ENCODE data around the gene KRIT1. TPM values are rescaled to one million over a fixed set of nuclear protein-coding genes. Genes with fewer than 3 reads are reported as not detected.

The KRIT1 gene
- polyA plus RNA-seq, 1 donor from 2014 or later, result 39.6 TPM

DNA sequence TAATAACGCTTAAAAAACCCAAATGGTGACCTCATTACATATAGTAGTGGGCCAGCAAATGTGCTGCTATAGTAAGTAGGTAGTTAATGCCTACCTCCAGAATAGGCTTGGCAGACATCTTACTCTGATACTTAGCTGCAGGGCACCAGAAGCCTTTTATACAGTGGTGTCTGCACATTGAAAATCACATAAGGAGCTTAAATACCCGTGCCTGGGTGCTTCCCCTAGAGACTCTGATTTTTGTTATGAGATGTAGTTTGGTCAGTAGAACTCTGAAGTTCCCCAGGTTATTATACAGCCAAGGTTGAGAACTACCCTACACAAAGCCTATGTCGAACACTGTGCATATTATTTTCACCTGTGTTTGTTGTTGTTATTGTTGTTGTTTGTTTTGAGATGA is 47.3 kb upstream of the KRIT1 start:
- Histone ChIP-seq H3K4me3 (ENCODE audit: low read length) (no peak overlapping the region), H3F3A (ENCODE audit: insufficient read depth, low read length, poor library complexity, severe bottlenecking) (no peaks in the 10 kb centered on the region), H3K36me3 (ENCODE audit: insufficient read depth, low read length) (no peaks in the 10 kb centered on the region), H3K9me3 (ENCODE audit: low read length) (no peaks in the 10 kb centered on the region), H3K4me2 (ENCODE audit: low read length) (no peak overlapping the region), H3K79me2 (replicated peaks; ENCODE audit: insufficient read depth, low read length) (peaks cover 23% of the 10 kb centered on the region), H3K9me2 (ENCODE audit: insufficient read depth, low read length) (no peaks in the 10 kb centered on the region), H4K20me1 (ENCODE audit: insufficient read depth) (no peaks in the 10 kb centered on the region), H3K27ac (ENCODE audit: low read length) (no peak overlapping the region), H2AFZ (ENCODE audit: low read depth, low read length) (no peak overlapping the region), H3K9ac (ENCODE audit: low read length) (no peak overlapping the region), H3K27me3 (ENCODE audit: insufficient read depth, low read depth, low read length) (no peaks in the 10 kb centered on the region)
- TF ChIP-seq EZH2 (IDR thresholded peaks at IDR 0.05; ENCODE audit: borderline replicate concordance, insufficient read depth, low read length, poor library complexity, severe bottlenecking) (no peak), POLR2AphosphoS5 (IDR thresholded peaks at IDR 0.05) (no peak), RAD21 (conservative IDR thresholded peaks at IDR 0.05) (no peak), EP300 (conservative IDR thresholded peaks at IDR 0.05; ENCODE audit: poor library complexity, severe bottlenecking) (no peak), SMC3 (conservative IDR thresholded peaks at IDR 0.05; ENCODE audit: poor library complexity) (no peak), MXI1 (conservative IDR thresholded peaks at IDR 0.05; ENCODE audit: poor library complexity, severe bottlenecking) (no peak), TAF1 (IDR thresholded peaks at IDR 0.05; ENCODE audit: low read depth) (no peak)
- TF ChIP-seq, protein P1, sequence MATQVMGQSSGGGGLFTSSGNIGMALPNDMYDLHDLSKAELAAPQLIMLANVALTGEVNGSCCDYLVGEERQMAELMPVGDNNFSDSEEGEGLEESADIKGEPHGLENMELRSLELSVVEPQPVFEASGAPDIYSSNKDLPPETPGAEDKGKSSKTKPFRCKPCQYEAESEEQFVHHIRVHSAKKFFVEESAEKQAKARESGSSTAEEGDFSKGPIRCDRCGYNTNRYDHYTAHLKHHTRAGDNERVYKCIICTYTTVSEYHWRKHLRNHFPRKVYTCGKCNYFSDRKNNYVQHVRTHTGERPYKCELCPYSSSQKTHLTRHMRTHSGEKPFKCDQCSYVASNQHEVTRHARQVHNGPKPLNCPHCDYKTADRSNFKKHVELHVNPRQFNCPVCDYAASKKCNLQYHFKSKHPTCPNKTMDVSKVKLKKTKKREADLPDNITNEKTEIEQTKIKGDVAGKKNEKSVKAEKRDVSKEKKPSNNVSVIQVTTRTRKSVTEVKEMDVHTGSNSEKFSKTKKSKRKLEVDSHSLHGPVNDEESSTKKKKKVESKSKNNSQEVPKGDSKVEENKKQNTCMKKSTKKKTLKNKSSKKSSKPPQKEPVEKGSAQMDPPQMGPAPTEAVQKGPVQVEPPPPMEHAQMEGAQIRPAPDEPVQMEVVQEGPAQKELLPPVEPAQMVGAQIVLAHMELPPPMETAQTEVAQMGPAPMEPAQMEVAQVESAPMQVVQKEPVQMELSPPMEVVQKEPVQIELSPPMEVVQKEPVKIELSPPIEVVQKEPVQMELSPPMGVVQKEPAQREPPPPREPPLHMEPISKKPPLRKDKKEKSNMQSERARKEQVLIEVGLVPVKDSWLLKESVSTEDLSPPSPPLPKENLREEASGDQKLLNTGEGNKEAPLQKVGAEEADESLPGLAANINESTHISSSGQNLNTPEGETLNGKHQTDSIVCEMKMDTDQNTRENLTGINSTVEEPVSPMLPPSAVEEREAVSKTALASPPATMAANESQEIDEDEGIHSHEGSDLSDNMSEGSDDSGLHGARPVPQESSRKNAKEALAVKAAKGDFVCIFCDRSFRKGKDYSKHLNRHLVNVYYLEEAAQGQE (IDR thresholded peaks at IDR 0.05; ENCODE audit: borderline replicate concordance), result no peak
- TF ChIP-seq, protein P2, sequence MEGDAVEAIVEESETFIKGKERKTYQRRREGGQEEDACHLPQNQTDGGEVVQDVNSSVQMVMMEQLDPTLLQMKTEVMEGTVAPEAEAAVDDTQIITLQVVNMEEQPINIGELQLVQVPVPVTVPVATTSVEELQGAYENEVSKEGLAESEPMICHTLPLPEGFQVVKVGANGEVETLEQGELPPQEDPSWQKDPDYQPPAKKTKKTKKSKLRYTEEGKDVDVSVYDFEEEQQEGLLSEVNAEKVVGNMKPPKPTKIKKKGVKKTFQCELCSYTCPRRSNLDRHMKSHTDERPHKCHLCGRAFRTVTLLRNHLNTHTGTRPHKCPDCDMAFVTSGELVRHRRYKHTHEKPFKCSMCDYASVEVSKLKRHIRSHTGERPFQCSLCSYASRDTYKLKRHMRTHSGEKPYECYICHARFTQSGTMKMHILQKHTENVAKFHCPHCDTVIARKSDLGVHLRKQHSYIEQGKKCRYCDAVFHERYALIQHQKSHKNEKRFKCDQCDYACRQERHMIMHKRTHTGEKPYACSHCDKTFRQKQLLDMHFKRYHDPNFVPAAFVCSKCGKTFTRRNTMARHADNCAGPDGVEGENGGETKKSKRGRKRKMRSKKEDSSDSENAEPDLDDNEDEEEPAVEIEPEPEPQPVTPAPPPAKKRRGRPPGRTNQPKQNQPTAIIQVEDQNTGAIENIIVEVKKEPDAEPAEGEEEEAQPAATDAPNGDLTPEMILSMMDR (IDR thresholded peaks at IDR 0.05; ENCODE audit: poor library complexity, severe bottlenecking), result no peak

DNA sequence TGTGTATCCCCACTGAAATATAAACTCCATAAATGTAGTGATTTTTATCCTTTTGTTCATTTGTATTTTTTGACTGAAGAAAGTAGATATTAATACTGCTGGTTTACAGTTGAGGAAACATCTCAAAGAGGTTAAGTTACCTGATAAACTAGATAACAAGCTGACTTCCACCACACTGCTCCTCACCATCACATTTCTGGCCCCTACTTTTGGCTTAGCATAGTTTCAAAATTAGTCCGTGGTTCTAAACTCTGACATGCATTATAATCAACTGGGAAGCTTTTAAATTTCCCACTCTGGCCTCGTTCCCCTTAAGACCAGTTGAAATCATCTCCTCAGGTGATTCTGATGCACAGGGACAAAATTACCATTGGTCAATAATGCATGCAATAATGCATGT is 43.6 kb upstream of the KRIT1 start:
- Histone ChIP-seq H3F3A (ENCODE audit: insufficient read depth, low read length, poor library complexity, severe bottlenecking) (no peaks in the 10 kb centered on the region), H3K9ac (ENCODE audit: low read length) (no peak overlapping the region), H3K27ac (ENCODE audit: low read length) (no peak overlapping the region), H3K4me3 (ENCODE audit: low read length) (no peak overlapping the region), H3K27me3 (ENCODE audit: insufficient read depth, low read depth, low read length) (no peaks in the 10 kb centered on the region), H3K9me2 (ENCODE audit: insufficient read depth, low read length) (no peaks in the 10 kb centered on the region), H2AFZ (ENCODE audit: low read depth, low read length) (no peak overlapping the region), H3K79me2 (replicated peaks; ENCODE audit: insufficient read depth, low read length) (peaks cover 35% of the 10 kb centered on the region), H4K20me1 (ENCODE audit: insufficient read depth) (no peaks in the 10 kb centered on the region), H3K4me2 (ENCODE audit: low read length) (no peak overlapping the region), H3K9me3 (ENCODE audit: low read length) (no peaks in the 10 kb centered on the region), H3K36me3 (ENCODE audit: insufficient read depth, low read length) (no peaks in the 10 kb centered on the region)
- TF ChIP-seq, protein P1 (IDR thresholded peaks at IDR 0.05; ENCODE audit: borderline replicate concordance), result no peak
- TF ChIP-seq MXI1 (conservative IDR thresholded peaks at IDR 0.05; ENCODE audit: poor library complexity, severe bottlenecking) (no peak), EZH2 (IDR thresholded peaks at IDR 0.05; ENCODE audit: borderline replicate concordance, insufficient read depth, low read length, poor library complexity, severe bottlenecking) (no peak), SMC3 (conservative IDR thresholded peaks at IDR 0.05; ENCODE audit: poor library complexity) (no peak), EP300 (conservative IDR thresholded peaks at IDR 0.05; ENCODE audit: poor library complexity, severe bottlenecking) (no peak)
- TF ChIP-seq, protein P2 (IDR thresholded peaks at IDR 0.05; ENCODE audit: poor library complexity, severe bottlenecking), result no peak

Data from neural cell (in vitro differentiated cells).